Measurements from ENCODE around the gene GFRA4.

Gene GFRA4

DNA sequence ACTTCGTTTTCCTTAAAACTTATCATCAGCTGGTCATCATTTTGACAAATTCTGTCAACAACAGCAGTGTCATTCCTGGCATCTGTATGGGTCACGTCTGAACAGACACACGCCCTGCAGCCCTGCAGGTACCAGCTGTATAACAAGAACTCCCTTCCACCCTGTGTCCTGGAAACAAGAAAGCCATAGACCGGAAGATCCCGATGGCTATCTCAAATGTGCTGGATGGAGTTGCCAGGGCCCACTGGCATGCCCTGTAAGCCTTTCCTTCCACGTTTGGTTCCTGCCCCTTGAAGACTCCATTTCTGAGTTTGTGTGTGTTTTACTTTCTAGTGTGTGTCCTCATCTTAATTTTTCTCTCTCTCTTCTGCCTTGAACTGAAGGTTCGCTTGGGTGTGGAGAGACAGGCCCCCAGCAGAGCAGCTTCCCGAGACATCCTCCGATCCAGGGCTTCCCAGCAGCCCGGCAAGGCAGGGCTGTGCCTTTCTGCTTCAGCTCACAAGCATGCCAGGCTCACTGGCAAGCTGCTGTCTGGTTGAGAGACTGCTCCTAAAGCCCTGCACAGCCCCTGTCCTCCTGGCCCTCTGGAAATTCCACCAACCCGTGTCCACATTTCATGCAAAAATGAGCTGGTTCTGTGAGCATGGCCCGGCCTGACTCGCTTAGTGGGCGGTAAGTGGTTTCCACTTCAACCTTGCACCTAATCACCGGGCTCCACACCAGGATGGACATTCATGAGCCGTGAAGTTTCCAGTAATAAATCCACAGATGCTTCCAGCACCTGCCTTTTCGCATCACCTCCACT, 8.7 kb downstream of the GFRA4 start:
- no peak for DNase-seq (ENCODE audit: low read depth)
- TF ChIP-seq, protein P1, sequence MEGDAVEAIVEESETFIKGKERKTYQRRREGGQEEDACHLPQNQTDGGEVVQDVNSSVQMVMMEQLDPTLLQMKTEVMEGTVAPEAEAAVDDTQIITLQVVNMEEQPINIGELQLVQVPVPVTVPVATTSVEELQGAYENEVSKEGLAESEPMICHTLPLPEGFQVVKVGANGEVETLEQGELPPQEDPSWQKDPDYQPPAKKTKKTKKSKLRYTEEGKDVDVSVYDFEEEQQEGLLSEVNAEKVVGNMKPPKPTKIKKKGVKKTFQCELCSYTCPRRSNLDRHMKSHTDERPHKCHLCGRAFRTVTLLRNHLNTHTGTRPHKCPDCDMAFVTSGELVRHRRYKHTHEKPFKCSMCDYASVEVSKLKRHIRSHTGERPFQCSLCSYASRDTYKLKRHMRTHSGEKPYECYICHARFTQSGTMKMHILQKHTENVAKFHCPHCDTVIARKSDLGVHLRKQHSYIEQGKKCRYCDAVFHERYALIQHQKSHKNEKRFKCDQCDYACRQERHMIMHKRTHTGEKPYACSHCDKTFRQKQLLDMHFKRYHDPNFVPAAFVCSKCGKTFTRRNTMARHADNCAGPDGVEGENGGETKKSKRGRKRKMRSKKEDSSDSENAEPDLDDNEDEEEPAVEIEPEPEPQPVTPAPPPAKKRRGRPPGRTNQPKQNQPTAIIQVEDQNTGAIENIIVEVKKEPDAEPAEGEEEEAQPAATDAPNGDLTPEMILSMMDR (IDR thresholded peaks at IDR 0.05; ENCODE audit: control insufficient read depth, insufficient read depth, low read depth, low read length, missing control alignments): no peak
- no peak overlapping the region for H3K4me3 ChIP-seq (ENCODE audit: control insufficient read depth, low read depth, low read length)

DNA sequence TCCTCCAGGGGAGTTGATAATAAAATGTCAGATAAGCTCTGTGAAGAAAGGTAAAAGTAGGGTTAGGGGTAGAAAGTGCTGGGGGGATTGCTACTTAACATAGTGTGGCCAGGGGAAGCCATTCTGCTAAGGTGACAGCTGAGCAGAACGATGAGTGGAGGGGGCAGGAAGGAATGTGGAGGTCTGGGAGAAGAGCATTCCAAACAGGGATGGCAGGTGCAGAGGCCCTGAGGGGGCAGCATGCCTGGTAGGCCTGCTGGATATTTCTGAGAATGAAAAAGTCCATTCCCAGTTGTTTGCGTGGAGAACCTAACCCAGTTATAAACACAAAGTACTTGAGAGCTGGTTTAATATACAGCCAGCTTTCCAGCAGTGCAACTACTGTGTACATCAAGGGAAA, 9.3 kb downstream of the GFRA4 start:
- H3K4me3 ChIP-seq (ENCODE audit: control insufficient read depth, low read depth, low read length): no peak overlapping the region
- TF ChIP-seq, protein P1 (IDR thresholded peaks at IDR 0.05; ENCODE audit: control insufficient read depth, insufficient read depth, low read depth, low read length, missing control alignments): no peak
- DNase-seq (ENCODE audit: low read depth): no peak

DNA sequence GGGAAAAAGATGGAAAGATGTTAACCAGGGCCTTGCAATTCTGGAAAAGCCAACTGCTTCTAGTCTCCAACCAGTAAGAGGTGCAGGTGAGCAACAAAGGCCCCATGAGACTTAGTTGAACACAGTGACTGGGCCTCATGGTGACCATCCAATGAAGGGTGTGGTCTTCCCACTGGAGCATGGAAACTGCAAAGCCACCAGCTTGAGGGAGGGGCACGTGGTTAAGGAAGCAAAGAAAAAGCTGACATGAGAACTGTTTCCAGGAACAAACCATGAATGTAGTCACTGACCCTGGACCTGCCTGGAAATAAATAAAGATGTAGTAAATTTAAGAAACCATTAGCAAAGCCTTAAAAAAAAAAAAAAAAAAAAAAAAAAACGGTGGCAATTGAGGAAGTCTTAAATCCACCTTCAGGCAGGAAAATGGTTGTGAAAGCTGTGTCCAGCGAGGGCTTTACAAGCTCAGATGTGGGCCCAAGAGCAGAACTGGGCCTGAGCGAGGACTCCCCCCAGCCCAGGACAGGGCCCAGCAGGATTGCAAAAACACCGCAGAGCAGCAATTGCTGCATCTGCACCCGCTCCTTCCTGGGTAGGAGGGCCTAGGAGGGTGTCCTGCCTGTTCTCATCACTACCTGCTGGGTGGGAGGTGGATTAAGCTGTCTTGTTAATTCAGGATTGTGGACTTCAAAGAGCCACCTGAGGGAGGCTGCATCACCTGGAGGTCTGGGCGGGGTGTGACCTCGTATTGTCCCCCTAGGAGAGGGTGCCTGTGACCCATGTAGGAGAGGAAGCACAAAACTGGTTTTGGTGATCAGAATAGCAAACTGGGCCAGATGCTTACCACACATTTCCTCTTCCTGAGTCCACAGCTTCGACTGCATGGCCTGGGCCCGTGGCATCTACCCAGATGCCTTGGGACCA, 10.3 kb downstream of the GFRA4 start:
- DNase-seq (ENCODE audit: low read depth): no peak
- TF ChIP-seq, protein P1 (IDR thresholded peaks at IDR 0.05; ENCODE audit: control insufficient read depth, insufficient read depth, low read depth, low read length, missing control alignments): no peak
- H3K4me3 ChIP-seq (ENCODE audit: control insufficient read depth, low read depth, low read length): no peak overlapping the region

DNA sequence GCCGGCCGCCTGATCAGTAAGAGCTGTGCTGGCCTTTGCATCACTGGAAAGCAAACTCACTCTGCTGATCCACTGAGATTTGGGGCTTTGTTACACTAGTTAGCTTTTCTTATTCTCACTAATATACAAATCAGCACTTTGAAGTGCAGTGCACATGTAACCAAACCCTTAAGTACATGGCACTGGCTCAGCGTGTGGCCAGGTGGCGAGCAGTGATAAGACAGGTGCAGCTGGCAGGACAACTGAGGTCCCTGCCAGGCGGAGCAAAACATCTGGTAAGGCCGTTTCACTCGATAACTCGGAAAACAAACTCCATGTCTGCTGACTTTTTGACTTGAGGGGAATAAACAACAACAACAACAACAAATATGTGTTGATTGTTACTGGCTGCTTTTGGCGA, 11.0 kb downstream of the GFRA4 start:
- H3K4me3 ChIP-seq (ENCODE audit: control insufficient read depth, low read depth, low read length): no peak overlapping the region
- TF ChIP-seq, protein P1 (IDR thresholded peaks at IDR 0.05; ENCODE audit: control insufficient read depth, insufficient read depth, low read depth, low read length, missing control alignments): no peak
- DNase-seq (ENCODE audit: low read depth): no peak

DNA sequence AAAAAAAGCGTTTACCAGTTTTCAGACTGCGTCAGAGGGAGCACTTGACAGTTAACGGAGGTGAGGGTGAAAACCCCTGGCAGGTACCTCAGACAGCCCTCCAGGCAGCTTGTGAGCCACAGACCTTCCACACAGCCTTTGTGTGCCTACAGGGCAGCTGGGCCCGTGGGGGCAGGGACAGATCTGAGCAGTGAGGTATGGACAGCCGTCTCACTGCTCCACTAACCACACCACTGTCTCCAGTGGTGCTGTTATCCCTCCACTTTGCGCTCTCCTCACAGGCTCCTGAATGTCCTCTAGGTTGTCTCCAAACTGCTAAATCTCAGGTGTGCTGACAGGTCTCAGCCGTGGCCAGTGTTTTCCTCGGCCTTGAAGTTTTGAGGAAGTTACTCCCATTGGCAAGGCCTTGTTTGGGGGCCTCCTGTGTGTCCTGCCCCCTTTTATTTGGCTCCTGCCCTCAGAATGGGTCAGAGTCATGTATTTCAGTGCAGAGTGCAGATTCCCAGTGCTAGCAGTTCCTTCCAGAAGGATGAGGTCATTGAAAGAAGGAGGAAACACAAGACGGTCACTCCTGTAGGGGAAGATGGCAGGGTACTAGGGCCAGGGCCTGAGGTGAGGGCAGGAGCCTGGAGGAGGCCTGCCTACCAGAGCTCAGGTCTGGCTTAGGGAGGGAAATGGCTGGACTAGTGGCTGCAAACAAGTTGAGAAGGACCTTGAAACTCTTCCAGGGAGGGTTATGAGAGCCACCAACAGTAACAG, 11.8 kb downstream of the GFRA4 start:
- TF ChIP-seq, protein P1 (IDR thresholded peaks at IDR 0.05; ENCODE audit: control insufficient read depth, insufficient read depth, low read depth, low read length, missing control alignments): no peak
- no peak for DNase-seq (ENCODE audit: low read depth)
- H3K4me3 ChIP-seq (ENCODE audit: control insufficient read depth, low read depth, low read length): no peak overlapping the region

DNA sequence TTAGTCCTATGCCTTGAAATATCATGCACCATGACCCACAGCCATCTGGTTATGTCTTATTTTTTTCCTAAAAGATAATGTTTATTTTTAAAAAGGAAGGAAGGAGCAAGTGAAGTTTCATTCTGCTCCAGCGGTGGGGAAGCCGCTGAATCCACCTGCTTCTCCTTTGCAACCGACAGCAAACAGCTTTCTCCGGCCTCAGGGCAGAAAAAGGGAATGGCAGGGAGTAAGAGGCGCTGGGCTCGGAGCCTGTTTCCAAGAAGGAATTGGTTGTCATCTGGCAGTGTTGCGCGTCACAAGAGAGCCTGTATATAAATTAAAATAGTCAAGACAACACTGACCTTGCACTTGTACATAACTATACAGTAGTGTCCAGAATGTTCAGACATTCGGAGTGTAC, 14.2 kb downstream of the GFRA4 start:
- no peak for DNase-seq (ENCODE audit: low read depth)
- TF ChIP-seq, protein P1 (IDR thresholded peaks at IDR 0.05; ENCODE audit: control insufficient read depth, insufficient read depth, low read depth, low read length, missing control alignments): no peak
- no peak overlapping the region for H3K4me3 ChIP-seq (ENCODE audit: control insufficient read depth, low read depth, low read length)

Measured in AG09309 (cell line).